CD4-positive, alpha-beta T cell treated with Interleukin-12 subunit alpha and Interleukin-12 subunit beta, for 1 hour (primary cell): ENCODE results near the gene ANAPC15.

Source experiments
- DNase-seq: peaks from one replicate; pipeline ENCODE4 v3.0.0-alpha.2; 2020

ANAPC15 gene

GRCh38 chr11:72084076-72084475 lies 28.4 kb downstream of the ANAPC15 start:
- no peak for DNase-seq

- DNase-seq = no peak
Observed at GRCh38 chr11:72083414-72083813, 29.1 kb downstream of the ANAPC15 start.

- DNase-seq = no peak
Observed at GRCh38 chr11:72081821-72082453, 30.6 kb downstream of the ANAPC15 start.

GRCh38 chr11:72081184-72081644 lies 31.3 kb downstream of the ANAPC15 start:
- no peak for DNase-seq

GRCh38 chr11:72080326-72081183 lies 31.9 kb downstream of the ANAPC15 start, which contains the start of the genes LRRC51 and NUMA1:
Gene LRRC51, plus strand, starts transcription at chr11:72080850. Its CDS starts 8,234 bp downstream, at chr11:72089084.
Gene NUMA1, minus strand, starts transcription at chr11:72080542. Its CDS starts 44,599 bp downstream, at chr11:72035943.
- peak; percentile 99 for DNase-seq

GRCh38 chr11:72079819-72080325 lies 32.6 kb downstream of the ANAPC15 start:
- DNase-seq = peak; percentile 54

GRCh38 chr11:72078477-72078876 lies 34.0 kb downstream of the ANAPC15 start:
- no peak for DNase-seq

- DNase-seq = no peak
Observed at GRCh38 chr11:72075756-72076155, 36.7 kb downstream of the ANAPC15 start.

GRCh38 chr11:72075109-72075508 lies 37.4 kb downstream of the ANAPC15 start:
- peak; percentile 17 for DNase-seq

GRCh38 chr11:72072348-72072747 lies 40.1 kb downstream of the ANAPC15 start:
- DNase-seq = peak; percentile 7

GRCh38 chr11:72070491-72070890 lies 42.0 kb downstream of the ANAPC15 start:
- DNase-seq = no peak

GRCh38 chr11:72069787-72070251 lies 42.7 kb downstream of the ANAPC15 start:
- peak; percentile 20 for DNase-seq

GRCh38 chr11:72069200-72069599 lies 43.3 kb downstream of the ANAPC15 start:
- no peak for DNase-seq

GRCh38 chr11:72067676-72068075 lies 44.8 kb downstream of the ANAPC15 start:
- no peak for DNase-seq

- DNase-seq = no peak
Observed at GRCh38 chr11:72067266-72067665, 45.2 kb downstream of the ANAPC15 start.

- no peak for DNase-seq
Observed at GRCh38 chr11:72066855-72067254, 45.6 kb downstream of the ANAPC15 start.

- DNase-seq = no peak
Observed at GRCh38 chr11:72061739-72062396, 50.6 kb downstream of the ANAPC15 start.
